Activated CD8-positive, alpha-beta memory T cell treated with anti-CD3 and anti-CD28 coated beads for 48 hours (primary cell): ENCODE data around the gene SLITRK3.
"Not testable (repeated sequence)": the region's sequence is repeated elsewhere in the genome, so short reads cannot be mapped to it uniquely, and the experiment has no call there.

Experiments
- DNase-seq, 3 experiments: peaks; one replicate each; pipeline ENCODE4 v3.0.0-alpha.2; 2020; ENCODE audit warnings: low read depth in 2 of 3, low spot score in 2 of 3

The SLITRK3 gene

GRCh38 chr3:165193366-165194254 lies 2.6 kb downstream of the SLITRK3 start:
- DNase-seq, result no peak

- no peak for DNase-seq
Observed at GRCh38 chr3:165192610-165193192, 3.5 kb downstream of the SLITRK3 start.

GRCh38 chr3:165191491-165191890 lies 4.7 kb downstream of the SLITRK3 start:
- no peak for DNase-seq

GRCh38 chr3:165188452-165188851 lies 7.7 kb downstream of the SLITRK3 start:
- DNase-seq, result no peak

- no peak for DNase-seq
Observed at GRCh38 chr3:165185707-165186327, 10.4 kb downstream of the SLITRK3 start.

- no peak for DNase-seq
Observed at GRCh38 chr3:165181556-165181955, 14.6 kb downstream of the SLITRK3 start.

- no peak for DNase-seq
Observed at GRCh38 chr3:165170236-165170635, 25.9 kb downstream of the SLITRK3 start.

- DNase-seq, result no peak
Observed at GRCh38 chr3:165169368-165169767, 26.8 kb downstream of the SLITRK3 start.

- no peak for DNase-seq
Observed at GRCh38 chr3:165162883-165163282, 33.3 kb downstream of the SLITRK3 start.

GRCh38 chr3:165159760-165160421 lies 36.3 kb downstream of the SLITRK3 start:
- no peak for DNase-seq

GRCh38 chr3:165158011-165158410 lies 38.2 kb downstream of the SLITRK3 start:
- no peak for DNase-seq

- no peak for DNase-seq
Observed at GRCh38 chr3:165156757-165157420, 39.3 kb downstream of the SLITRK3 start.

GRCh38 chr3:165148876-165149441 lies 47.2 kb downstream of the SLITRK3 start:
- no peak for DNase-seq

- DNase-seq, result no peak
Observed at GRCh38 chr3:165144271-165144670, 51.9 kb downstream of the SLITRK3 start.

- DNase-seq, result not testable (repeated sequence)
Observed at GRCh38 chr3:165139918-165140317, 56.3 kb downstream of the SLITRK3 start.
